H1 (cell line): ENCODE data around the gene PROSER3. TPM values are rescaled to one million over a fixed set of nuclear protein-coding genes. Genes with fewer than 3 reads are reported as not detected.

ENCODE experiments used
- CTCF ChIA-PET: fragments of 300-600 bp; sonication (Branson Sonifier 250); formaldehyde crosslinking; loops from one replicate; lab custom pipeline; 2021; ENCODE audit not compliant: partially characterized antibody; lab: Charles Lee
- POLR2A ChIA-PET: fragments of 300-600 bp; sonication (Branson Sonifier 250); formaldehyde crosslinking; loops from one replicate; lab custom pipeline; 2021; ENCODE audit warnings: inconsistent platforms; ENCODE audit not compliant: partially characterized antibody; lab: Charles Lee
- DNase-seq, 2 experiments: peaks; one replicate each; pipeline versions ENCODE4 v3.0.0 to v3.0.0-alpha.2; 2010 to 2022; ENCODE audit warnings: low spot score in 2 of 2, low read depth in 1 of 2, mixed read lengths in 1 of 2
- FAIRE-seq: peaks from 2 replicates; lab custom pipeline; 2011; peaks lifted over from hg19 to GRCh38; lab: Jason Lieb, UNC
- H2AFZ ChIP-seq: 2 replicates; pipeline ENCODE4 v1.8.1; 2012; ENCODE audit warnings: low read length, inconsistent platforms
- H2AK5ac ChIP-seq: 2 replicates; pipeline ENCODE4 v1.6.1; 2013; ENCODE audit warnings: low read depth, low read length
- H2BK120ac ChIP-seq: replicated peaks from 2 replicates; pipeline ENCODE3; 2013; ENCODE audit warnings: low read depth, low read length, inconsistent platforms
- H2BK12ac ChIP-seq: 2 replicates; pipeline ENCODE4 v1.6.1; 2013; ENCODE audit warnings: low read depth, low read length
- H2BK15ac ChIP-seq: 2 replicates; pipeline ENCODE4 v1.6.1; 2013; ENCODE audit warnings: low read length
- H2BK20ac ChIP-seq: 2 replicates; pipeline ENCODE4 v1.6.1; 2013; ENCODE audit warnings: low read length
- H2BK5ac ChIP-seq: 2 replicates; pipeline ENCODE4 v1.6.1; 2013; ENCODE audit warnings: low read depth, low read length
- H3K14ac ChIP-seq: 2 replicates; pipeline ENCODE4 v1.6.1; 2013; ENCODE audit warnings: inconsistent platforms; ENCODE audit not compliant: insufficient read length
- H3K18ac ChIP-seq: 2 replicates; pipeline ENCODE4 v1.6.1; 2013; ENCODE audit warnings: low read length; ENCODE audit errors: extremely low read depth
- H3K23ac ChIP-seq: 2 replicates; pipeline ENCODE4 v1.6.1; 2013; ENCODE audit warnings: inconsistent platforms; ENCODE audit not compliant: insufficient read length
- H3K23me2 ChIP-seq: 2 replicates; pipeline ENCODE4 v1.6.1; 2013; ENCODE audit warnings: low read depth, low read length
- H3K27ac ChIP-seq: 2 replicates; pipeline ENCODE4 v1.6.1; 2011; ENCODE audit warnings: low read depth, low read length, inconsistent platforms
- H3K27me3 ChIP-seq, 4 experiments: replicated peaks in 1 of 4; 1 replicate in 1 of 4; 2 replicates in 3 of 4; pipeline versions ENCODE4 v1.6.1 to v1.8.1; 2011 to 2013; ENCODE audit warnings: low read length in 3 of 4, mild to moderate bottlenecking in 3 of 4, inconsistent platforms in 2 of 4, mixed read lengths in 2 of 4, moderate library complexity in 1 of 4; ENCODE audit not compliant: control insufficient read depth in 3 of 4, insufficient read depth in 3 of 4; ENCODE audit errors: extremely low read depth in 1 of 4
- H3K36me3 ChIP-seq, 4 experiments: 2 replicates each; pipeline versions ENCODE4 v1.6.1 to v1.8.1; 2011 to 2013; ENCODE audit warnings: mild to moderate bottlenecking in 4 of 4, low read length in 3 of 4, moderate library complexity in 2 of 4, control low read depth in 1 of 4, inconsistent platforms in 1 of 4; ENCODE audit not compliant: insufficient read depth in 4 of 4, control insufficient read depth in 2 of 4
- H3K4ac ChIP-seq: replicated peaks from 2 replicates; pipeline ENCODE3; 2013; ENCODE audit warnings: low read length, low read depth, mixed read lengths, inconsistent platforms; ENCODE audit not compliant: insufficient read length
- H3K4me1 ChIP-seq, 4 experiments: replicated peaks in 1 of 4; 1 replicate in 1 of 4; 2 replicates in 3 of 4; pipeline versions ENCODE4 v1.6.1 to v1.8.1; 2011 to 2013; ENCODE audit warnings: low read length in 3 of 4, inconsistent platforms in 2 of 4, mixed read lengths in 1 of 4; ENCODE audit not compliant: insufficient read depth in 4 of 4, control insufficient read depth in 3 of 4
- H3K4me2 ChIP-seq, 2 experiments: 2 replicates each; pipeline versions ENCODE4 v1.6.1 to v1.8.1; 2011 to 2013; ENCODE audit warnings: low read depth in 2 of 2, low read length in 2 of 2, control low read depth in 1 of 2, inconsistent platforms in 1 of 2, mild to moderate bottlenecking in 1 of 2; ENCODE audit not compliant: insufficient read depth in 1 of 2
- H3K4me3 ChIP-seq, 4 experiments: fragments of 200-600, 300-600 bp in 1 of 4; sonication (generic), shearing (Covaris generic), sonication (Bioruptor Twin) in 1 of 4; 2 replicates each; pipeline versions ENCODE4 v1.5.1 to v1.8.1; 2011 to 2016; ENCODE audit warnings: low read length in 4 of 4, low read depth in 3 of 4, control low read depth in 2 of 4, inconsistent platforms in 2 of 4, mild to moderate bottlenecking in 2 of 4, mixed read lengths in 1 of 4, moderate library complexity in 1 of 4; ENCODE audit not compliant: insufficient read depth in 2 of 4; ENCODE audit errors: extremely low read depth in 1 of 4
- H3K56ac ChIP-seq: replicated peaks from 2 replicates; pipeline ENCODE3; 2013; ENCODE audit warnings: low read depth, mild to moderate bottlenecking, mixed read lengths, low read length, inconsistent platforms; ENCODE audit not compliant: insufficient read length
- H3K79me1 ChIP-seq: 2 replicates; pipeline ENCODE4 v1.6.1; 2013; ENCODE audit warnings: low read depth, low read length, control low read depth
- H3K79me2 ChIP-seq, 2 experiments: 2 replicates each; pipeline versions ENCODE4 v1.6.1 to v1.8.1; 2012 to 2013; ENCODE audit warnings: low read length in 2 of 2, mild to moderate bottlenecking in 2 of 2, inconsistent platforms in 1 of 2; ENCODE audit not compliant: insufficient read depth in 2 of 2, control insufficient read depth in 1 of 2
- H3K9ac ChIP-seq, 4 experiments: replicated peaks in 1 of 4; 1 replicate in 1 of 4; 2 replicates in 3 of 4; pipeline versions ENCODE4 v1.6.1 to v1.8.1; 2011 to 2013; ENCODE audit warnings: low read depth in 3 of 4, low read length in 3 of 4, control low read depth in 2 of 4, mild to moderate bottlenecking in 2 of 4, moderate library complexity in 2 of 4, inconsistent platforms in 1 of 4; ENCODE audit errors: extremely low read depth in 1 of 4
- H3K9me3 ChIP-seq, 2 experiments: 2 replicates each; pipeline versions ENCODE4 v1.6.1 to v1.8.1; 2012 to 2013; ENCODE audit warnings: mild to moderate bottlenecking in 2 of 2, moderate library complexity in 2 of 2, control low read depth in 1 of 2, inconsistent platforms in 1 of 2, low read depth in 1 of 2, low read length in 1 of 2, mixed read lengths in 1 of 2; ENCODE audit not compliant: insufficient read depth in 2 of 2
- H4K20me1 ChIP-seq, 2 experiments: replicated peaks in 1 of 2; 2 replicates each; pipeline versions ENCODE3 to v1.8.1; 2011 to 2013; ENCODE audit warnings: inconsistent platforms in 2 of 2, low read length in 2 of 2, mild to moderate bottlenecking in 1 of 2; ENCODE audit not compliant: insufficient read depth in 2 of 2, control insufficient read depth in 1 of 2
- H4K5ac ChIP-seq: 2 replicates; pipeline ENCODE4 v1.6.1; 2013; ENCODE audit warnings: low read length, low read depth, mixed read lengths, inconsistent platforms; ENCODE audit not compliant: insufficient read length
- H4K8ac ChIP-seq: 2 replicates; pipeline ENCODE4 v1.8.0; 2013; ENCODE audit warnings: mild to moderate bottlenecking, moderate library complexity, low read length, inconsistent platforms; ENCODE audit not compliant: insufficient read depth; ENCODE audit errors: extremely low read depth
- H4K91ac ChIP-seq: replicated peaks from 2 replicates; pipeline ENCODE3; 2013; ENCODE audit warnings: low read length, mixed read lengths, inconsistent platforms; ENCODE audit not compliant: insufficient read length
- CBX8 ChIP-seq: fragments of 300-800, 300-1000 bp; sonication (generic); IDR thresholded peaks from 2 replicates; pipeline ENCODE4 v1.7.1; 2016; ENCODE audit warnings: low read depth, low read length, borderline replicate concordance
- CREB1 ChIP-seq: IDR thresholded peaks from 2 replicates; pipeline ENCODE4 v1.6.1; 2012; ENCODE audit warnings: inconsistent platforms
- FOSL1 ChIP-seq: IDR thresholded peaks from 2 replicates; pipeline ENCODE4 v1.6.1; 2011; ENCODE audit warnings: mild to moderate bottlenecking, low read depth, low read length, moderate library complexity; ENCODE audit not compliant: insufficient read depth
- KDM1A ChIP-seq: fragments of 200-600, 300-600 bp; sonication (generic); IDR thresholded peaks from 2 replicates; pipeline ENCODE4 v1.7.1; 2016; ENCODE audit warnings: mild to moderate bottlenecking, low read length, borderline replicate concordance
- MAFK ChIP-seq: IDR thresholded peaks from 2 replicates; pipeline ENCODE4 v1.6.1; 2012; ENCODE audit warnings: low read depth, mild to moderate bottlenecking, improper control_type of control experiment, low read length
- SIRT6 ChIP-seq: IDR thresholded peaks from one replicate; pipeline ENCODE4 v1.7.1; 2012; ENCODE audit warnings: low read length, inconsistent platforms
- WGBS, 2 experiments: shearing (Covaris generic) in 1 of 2; methylation state at CpG; one replicate each; pipeline versions ENCODE4 v1.1.6 to v1.1.7; 2013 to 2015; ENCODE audit warnings: low lambda C conversion rate in 2 of 2, mixed read lengths in 2 of 2, inconsistent platforms in 1 of 2, low coverage in 1 of 2, missing lambda C conversion rate in 1 of 2; ENCODE audit not compliant: insufficient replicate concordance in 2 of 2, insufficient coverage in 1 of 2, insufficient read length in 1 of 2; ENCODE audit errors: extremely low coverage in 1 of 2, missing lambda C conversion rate in 1 of 2; 5-methylcytosine and 5-hydroxymethylcytosine counted together
- polyA plus RNA-seq, 7 experiments: library from polyadenylated mRNA; depleted of rRNA in 3 of 7; stranded (reverse) in 5 of 7; unstranded in 2 of 7; fragments of >200 nt in 5 of 7; fragments of 200-250 nt in 2 of 7; gene quantifications; 1 replicate in 5 of 7; 2 replicates in 1 of 7; 4 replicates in 1 of 7; pipeline versions ENCODE4 v1.2.1 to v1.2.3, GENCODE V29; 2011 to 2013; ENCODE audit warnings: missing spikeins in 2 of 7, mixed read lengths in 2 of 7
- total RNA-seq: library from RNA; stranded (reverse); fragmentation: NEBNext Ultra II Directional; extraction: Animal tissue kit (Norgen Biotek cat#: 25700); gene quantifications from 2 replicates; pipeline ENCODE4 v1.2.1, GENCODE V29; 2021

PROSER3 gene
- total and polyA plus RNA-seq, 2 of the 8 experiments (the other 6 are each of a cell fraction or from before 2014, with no cell fraction given): 17.8 to 28.9 TPM

DNA sequence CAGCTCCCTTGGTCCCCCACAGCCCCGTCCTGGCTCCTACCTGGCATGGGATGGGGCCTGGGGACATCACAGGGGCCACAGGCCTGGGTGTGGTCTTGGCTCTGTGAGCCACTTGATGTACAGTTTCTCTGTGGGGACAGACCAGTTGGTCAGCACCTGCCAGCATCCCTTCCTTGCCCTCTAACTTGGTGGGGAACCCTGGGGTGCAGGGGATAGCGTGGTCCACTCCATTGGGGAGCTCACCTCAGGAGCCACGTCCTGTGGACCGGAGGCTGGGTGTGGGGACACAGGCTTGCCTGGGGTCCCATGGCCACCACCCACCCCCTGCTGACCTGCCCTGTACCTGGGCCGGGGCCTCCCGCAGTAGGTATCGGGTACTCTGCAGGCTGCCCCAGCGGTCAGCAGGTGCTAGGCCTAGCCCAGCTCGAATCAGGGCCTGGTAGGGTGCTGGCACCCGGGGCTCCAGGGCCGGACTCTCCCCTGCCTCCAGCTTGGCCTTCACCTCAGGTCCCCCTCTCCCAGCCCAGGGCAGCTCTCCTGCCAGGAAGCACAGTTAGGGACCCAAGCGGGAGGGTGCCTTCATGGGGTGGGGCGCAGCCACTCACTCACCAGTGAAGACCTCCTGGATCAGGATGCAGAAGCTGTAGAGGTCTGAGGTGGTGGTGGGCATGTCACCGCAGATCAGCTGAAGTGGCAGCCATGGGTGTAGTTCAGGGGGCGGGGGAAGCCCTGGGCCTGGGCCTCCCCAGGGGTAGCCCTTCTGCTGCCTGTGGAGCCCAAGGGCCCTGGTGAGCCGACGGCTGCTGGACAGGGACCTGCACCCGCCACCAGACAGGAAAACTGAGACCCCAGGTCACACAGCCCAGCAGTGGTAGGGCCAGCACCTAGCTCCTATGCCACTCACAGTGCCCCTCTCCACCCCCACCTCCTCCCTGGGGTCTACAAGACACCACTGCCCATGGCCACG lies 32.3 kb downstream of the PROSER3 start:
- H3K36me3 ChIP-seq: no peaks in the 10 kb centered on the region
- H2AFZ ChIP-seq: no peak overlapping the region
- H3K9me3 ChIP-seq: no peaks in the 10 kb centered on the region
- no peak for FAIRE-seq
- no peaks in the 10 kb centered on the region for H3K79me1 ChIP-seq
- peaks cover 3 to 7% of the 10 kb centered on the region in 2 experiments for H4K20me1 ChIP-seq
- H4K8ac ChIP-seq: no peak overlapping the region; the same call in 1 of the 2 replicates
- no peak overlapping the region for H2BK120ac ChIP-seq
- POLR2A ChIA-PET: interaction anchor here (0.7 to 2.2 kb wide), 3 partner anchors 13 to 38 kb away, joined by 3 to 9 read pairs (median 3); no protein-coding TSS in a partner anchor
- H2AK5ac ChIP-seq: no peak overlapping the region
- H4K5ac ChIP-seq: no peak overlapping the region
- peaks cover under 1% of the 10 kb centered on the region; the same call in 1 of the 2 replicates for H3K23me2 ChIP-seq
- H3K4me3 ChIP-seq: no peak overlapping the region
- no peaks in the 10 kb centered on the region for H3K79me2 ChIP-seq
- peaks cover 0 to 6% (median 2%) of the 10 kb centered on the region in 4 experiments; a peak in 2 of 7 replicates for H3K4me1 ChIP-seq
- DNase-seq: no peak
- H2BK20ac ChIP-seq: no peak overlapping the region
- no peak for TF ChIP-seq FOSL1
- TF ChIP-seq KDM1A: no peak
- no peak for TF ChIP-seq CREB1
- TF ChIP-seq MAFK: no peak
- no peak for TF ChIP-seq CBX8
- no peak for TF ChIP-seq SIRT6
- TF ChIP-seq, all 59 proteins: peak for 0
- Histone ChIP-seq H4K91ac (no peak overlapping the region), H3K4ac (no peak overlapping the region), H3K18ac (no peak overlapping the region), H3K9ac (no peak overlapping the region), H2BK12ac (no peak overlapping the region; the same call in 1 of the 2 replicates), H3K56ac (no peak overlapping the region), H3K4me2 (no peak overlapping the region), H2BK5ac (no peak overlapping the region), H3K27me3 (no peaks in the 10 kb centered on the region), H3K14ac (no peak overlapping the region), H3K27ac (no peak overlapping the region), H3K23ac (no peak overlapping the region), H2BK15ac (no peak overlapping the region)
- 83% methylated on average over 9 of the region's 19 CpGs; no CpG with 5 or more reads in 1 of the 2 experiments for WGBS, 2 experiments
- CTCF ChIA-PET: interaction anchor here (0.6 to 3.8 kb wide), 11 partner anchors 7 to 150 kb away, joined by 3 to 13 read pairs (median 3); no protein-coding TSS in a partner anchor
